Neuronal stem cell (in vitro differentiated cells): ENCODE measurements around the gene STH.
A peak's percentile ranks its signal among the peaks of the same experiment; 100 is the strongest.

ENCODE experiments used
- DNase-seq: peaks from one replicate; pipeline ENCODE4 v3.0.0-alpha.2; 2013; ENCODE audit warnings: low spot score
- H2AFZ ChIP-seq: one replicate; pipeline ENCODE4 v1.6.1; 2013; ENCODE audit warnings: mild to moderate bottlenecking, low read length, inconsistent platforms
- H2AK5ac ChIP-seq: 2 replicates; pipeline ENCODE4 v1.6.1; 2013; ENCODE audit warnings: low read depth, mild to moderate bottlenecking, inconsistent platforms, low read length, moderate library complexity, mixed read lengths
- H2BK120ac ChIP-seq: 2 replicates; pipeline ENCODE4 v1.6.1; 2013; ENCODE audit warnings: low read depth, mild to moderate bottlenecking, inconsistent platforms, low read length, moderate library complexity, mixed read lengths
- H2BK12ac ChIP-seq: one replicate; pipeline ENCODE4 v1.6.1; 2013; ENCODE audit warnings: low read length, inconsistent platforms
- H2BK15ac ChIP-seq: 2 replicates; pipeline ENCODE4 v1.6.1; 2013; ENCODE audit warnings: mild to moderate bottlenecking, low read length, inconsistent platforms, mixed read lengths
- H2BK5ac ChIP-seq: one replicate; pipeline ENCODE4 v1.6.1; 2013; ENCODE audit warnings: inconsistent platforms, mild to moderate bottlenecking, low read length, moderate library complexity
- H3K14ac ChIP-seq: one replicate; pipeline ENCODE4 v1.6.1; 2013; ENCODE audit warnings: low read length, inconsistent platforms
- H3K18ac ChIP-seq: 2 replicates; pipeline ENCODE4 v1.6.1; 2013; ENCODE audit warnings: low read length, inconsistent platforms
- H3K23ac ChIP-seq: 2 replicates; pipeline ENCODE4 v1.6.1; 2013; ENCODE audit warnings: low read depth, mild to moderate bottlenecking, mixed read lengths, low read length, inconsistent platforms; ENCODE audit not compliant: poor library complexity
- H3K27ac ChIP-seq: replicated peaks from 3 replicates; pipeline ENCODE4 v1.5.1; 2013; ENCODE audit warnings: low read length, inconsistent platforms
- H3K27me3 ChIP-seq, 3 experiments: 2 replicates each; pipeline ENCODE4 v1.6.1; 2013; ENCODE audit warnings: low read length in 3 of 3, mild to moderate bottlenecking in 2 of 3, inconsistent platforms in 1 of 3, low read depth in 1 of 3, mixed read lengths in 1 of 3, moderate library complexity in 1 of 3; ENCODE audit not compliant: control insufficient read depth in 3 of 3, insufficient read depth in 3 of 3
- H3K36me3 ChIP-seq, 2 donors: replicated peaks in 1 of 2; 2 replicates each; pipeline ENCODE4 v1.6.1; 2013; ENCODE audit warnings: low read length in 2 of 2; ENCODE audit not compliant: control insufficient read depth in 2 of 2, insufficient read depth in 2 of 2
- H3K4ac ChIP-seq: 2 replicates; pipeline ENCODE4 v1.6.1; 2013; ENCODE audit warnings: inconsistent platforms, mild to moderate bottlenecking, low read length, moderate library complexity
- H3K4me1 ChIP-seq, 2 donors: 1 replicate in 1 of 2; 2 replicates in 1 of 2; pipeline ENCODE4 v1.6.1; 2013; ENCODE audit warnings: low read length in 2 of 2, low read depth in 1 of 2; ENCODE audit not compliant: control insufficient read depth in 2 of 2, insufficient read depth in 1 of 2
- H3K4me2 ChIP-seq: one replicate; pipeline ENCODE4 v1.6.1; 2013; ENCODE audit warnings: mild to moderate bottlenecking, low read length, inconsistent platforms; ENCODE audit not compliant: insufficient read depth, poor library complexity, severe bottlenecking
- H3K4me3 ChIP-seq, 2 donors: 2 replicates each; pipeline ENCODE4 v1.5.1; 2013; ENCODE audit warnings: low read length in 2 of 2, mild to moderate bottlenecking in 2 of 2, inconsistent platforms in 1 of 2, moderate library complexity in 1 of 2
- H3K79me1 ChIP-seq: one replicate; pipeline ENCODE4 v1.6.1; 2013; ENCODE audit warnings: low read depth, mild to moderate bottlenecking, inconsistent platforms, low read length, moderate library complexity
- H3K9ac ChIP-seq: one replicate; pipeline ENCODE4 v1.6.1; 2013; ENCODE audit warnings: mild to moderate bottlenecking, low read depth, low read length, inconsistent platforms; ENCODE audit not compliant: poor library complexity
- H3K9me3 ChIP-seq, 2 donors: replicated peaks in 1 of 2; 2 replicates each; pipeline versions ENCODE3 to v1.6.1; 2013; ENCODE audit warnings: low read length in 2 of 2, mild to moderate bottlenecking in 2 of 2, inconsistent platforms in 1 of 2, low read depth in 1 of 2, mixed read lengths in 1 of 2, moderate library complexity in 1 of 2; ENCODE audit not compliant: control insufficient read depth in 2 of 2, insufficient read depth in 1 of 2
- H4K8ac ChIP-seq: one replicate; pipeline ENCODE4 v1.6.1; 2013; ENCODE audit warnings: low read depth, mild to moderate bottlenecking, inconsistent platforms, low read length, moderate library complexity
- H4K91ac ChIP-seq: one replicate; pipeline ENCODE4 v1.6.1; 2013; ENCODE audit warnings: low read length, low read depth, mild to moderate bottlenecking, inconsistent platforms; ENCODE audit not compliant: poor library complexity
- WGBS, 2 donors: extraction: QIAGEN DNeasy Blood & Tissue Kit; methylation state at CpG; one replicate each; pipeline ENCODE4 v1.1.7; 2013; ENCODE audit warnings: missing lambda C conversion rate in 2 of 2, mixed read lengths in 1 of 2; ENCODE audit not compliant: insufficient read length in 2 of 2, insufficient replicate concordance in 1 of 2; ENCODE audit errors: extremely low coverage in 2 of 2; 5-methylcytosine and 5-hydroxymethylcytosine counted together

STH gene

DNA sequence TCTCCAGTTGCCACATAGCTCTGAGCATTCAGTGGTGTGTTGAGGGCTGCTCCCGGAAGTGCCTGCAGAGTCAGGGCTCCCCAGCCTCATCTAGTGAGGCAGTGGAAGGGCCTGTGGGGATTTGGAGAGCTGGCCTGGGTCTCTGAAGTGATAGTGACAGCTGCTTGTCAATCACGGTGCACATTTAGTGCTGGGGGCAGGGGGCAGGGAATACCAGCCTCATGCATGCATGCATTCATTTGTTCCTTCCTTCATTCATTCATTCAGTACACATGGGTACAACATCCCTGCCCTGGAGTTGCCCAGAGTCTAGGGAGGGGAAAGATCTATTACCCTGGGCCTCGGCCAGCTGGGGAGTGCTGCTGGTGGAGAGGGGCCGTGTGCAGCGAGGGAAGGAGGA, 11.3 kb upstream of the STH start:
- H4K8ac ChIP-seq: no peak overlapping the region
- no peak overlapping the region for H2AK5ac ChIP-seq
- no peak overlapping the region for H3K4me3 ChIP-seq
- no peak overlapping the region for H3K23ac ChIP-seq
- H2BK5ac ChIP-seq: no peak overlapping the region
- no peak overlapping the region for H3K4me2 ChIP-seq
- H3K4ac ChIP-seq: no peak overlapping the region
- H3K14ac ChIP-seq: peak overlapping the region; percentile 0
- no peak overlapping the region for H3K18ac ChIP-seq
- no peaks in the 10 kb centered on the region for H3K36me3 ChIP-seq
- WGBS, 2 donors: no CpG with 5 or more reads among the region's 5 CpGs
- H2BK12ac ChIP-seq: no peak overlapping the region
- H3K27me3 ChIP-seq: peaks cover 0 to 8% (median 0%) of the 10 kb centered on the region in 3 experiments
- H3K9ac ChIP-seq: no peak overlapping the region
- no peak overlapping the region for H3K27ac ChIP-seq
- peaks cover 0 to 5% of the 10 kb centered on the region in 2 donors for H3K4me1 ChIP-seq
- H2AFZ ChIP-seq: no peak overlapping the region
- DNase-seq: no peak
- no peak overlapping the region for H4K91ac ChIP-seq
- H3K9me3 ChIP-seq: no peaks in the 10 kb centered on the region
- H2BK15ac ChIP-seq: no peak overlapping the region
- H2BK120ac ChIP-seq: no peak overlapping the region
- H3K79me1 ChIP-seq: no peaks in the 10 kb centered on the region

DNA sequence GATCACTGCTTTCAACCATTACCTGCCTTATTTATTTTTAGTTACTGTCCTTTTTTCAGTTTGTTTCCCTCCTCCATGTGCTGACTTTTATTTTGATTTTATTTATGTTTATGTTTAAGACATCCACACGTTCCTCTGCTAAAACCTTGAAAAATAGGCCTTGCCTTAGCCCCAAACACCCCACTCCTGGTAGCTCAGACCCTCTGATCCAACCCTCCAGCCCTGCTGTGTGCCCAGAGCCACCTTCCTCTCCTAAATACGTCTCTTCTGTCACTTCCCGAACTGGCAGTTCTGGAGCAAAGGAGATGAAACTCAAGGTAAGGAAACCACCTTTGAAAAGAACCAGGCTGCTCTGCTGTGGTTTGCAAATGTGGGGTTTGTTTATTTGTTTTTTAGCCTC, 9.3 kb upstream of the STH start:
- no peaks in the 10 kb centered on the region for H3K36me3 ChIP-seq
- WGBS, 2 donors: no CpG with 5 or more reads among the region's 3 CpGs
- no peak overlapping the region for H3K4me2 ChIP-seq
- H3K9me3 ChIP-seq: no peaks in the 10 kb centered on the region
- peaks cover 0 to 12% of the 10 kb centered on the region in 2 donors for H3K4me1 ChIP-seq
- no peak overlapping the region for H3K23ac ChIP-seq
- H4K91ac ChIP-seq: no peak overlapping the region
- no peak for DNase-seq
- no peak overlapping the region for H2AFZ ChIP-seq
- H3K4ac ChIP-seq: no peak overlapping the region
- no peak overlapping the region for H3K9ac ChIP-seq
- H3K27ac ChIP-seq: no peak overlapping the region
- H3K27me3 ChIP-seq: peaks cover 0 to 5% (median 0%) of the 10 kb centered on the region in 3 experiments
- no peak overlapping the region for H3K14ac ChIP-seq
- no peak overlapping the region for H4K8ac ChIP-seq
- no peaks in the 10 kb centered on the region for H3K79me1 ChIP-seq
- no peak overlapping the region for H2BK5ac ChIP-seq
- H3K4me3 ChIP-seq: no peak overlapping the region
- no peak overlapping the region for H2BK120ac ChIP-seq
- no peak overlapping the region for H2BK15ac ChIP-seq
- no peak overlapping the region for H2BK12ac ChIP-seq
- H2AK5ac ChIP-seq: no peak overlapping the region
- no peak overlapping the region for H3K18ac ChIP-seq

- DNase-seq: no peak
- WGBS, 2 donors: no CpG with 5 or more reads among the region's 6 CpGs
Measured at GRCh38 chr17:45990886-45991285, 8.2 kb upstream of the STH start.

GRCh38 chr17:45991341-45991740, 7.7 kb upstream of the STH start:
- Histone ChIP-seq H3K9me3 (no peaks in the 10 kb centered on the region), H3K4me1 (peaks cover 0 to 12% of the 10 kb centered on the region in 2 donors), H3K4me2 (no peak overlapping the region), H3K4me3 (no peak overlapping the region), H3K23ac (no peak overlapping the region), H3K36me3 (no peaks in the 10 kb centered on the region), H3K27me3 (peaks cover 0 to 4% (median 0%) of the 10 kb centered on the region in 3 experiments), H3K27ac (no peak overlapping the region), H3K79me1 (no peaks in the 10 kb centered on the region), H3K9ac (no peak overlapping the region), H3K18ac (no peak overlapping the region), H3K14ac (no peak overlapping the region), H3K4ac (no peak overlapping the region), H2AK5ac (no peak overlapping the region), H4K8ac (no peak overlapping the region), H2AFZ (no peak overlapping the region), H2BK120ac (no peak overlapping the region), H2BK15ac (no peak overlapping the region), H2BK5ac (no peak overlapping the region), H2BK12ac (no peak overlapping the region), H4K91ac (no peak overlapping the region)
- DNase-seq: no peak
- WGBS, 2 donors: no CpG with 5 or more reads among the region's 10 CpGs

More at GRCh38 chr17:45990886-45991285, 8.2 kb upstream of the STH start:
- Histone ChIP-seq H2BK15ac (no peak overlapping the region), H3K9me3 (no peaks in the 10 kb centered on the region), H3K36me3 (no peaks in the 10 kb centered on the region), H3K79me1 (no peaks in the 10 kb centered on the region), H2AFZ (no peak overlapping the region), H2AK5ac (no peak overlapping the region), H3K14ac (no peak overlapping the region), H3K23ac (no peak overlapping the region), H3K4me2 (no peak overlapping the region), H3K4ac (no peak overlapping the region), H3K27ac (no peak overlapping the region), H2BK12ac (no peak overlapping the region), H2BK120ac (no peak overlapping the region), H3K4me3 (no peak overlapping the region), H3K27me3 (peaks cover 0 to 5% (median 0%) of the 10 kb centered on the region in 3 experiments), H2BK5ac (no peak overlapping the region), H4K91ac (peak overlapping the region; percentile 40), H4K8ac (no peak overlapping the region), H3K18ac (no peak overlapping the region), H3K9ac (no peak overlapping the region), H3K4me1 (peaks cover 0 to 12% of the 10 kb centered on the region in 2 donors)
